ENCODE data around the gene VPS13D. TPM values are rescaled to one million over a fixed set of nuclear protein-coding genes. Genes with fewer than 3 reads are reported as not detected.

The VPS13D gene
- total and polyA plus RNA-seq, 11 donors, result 32.1 to 301 (median 90.7) TPM

GRCh38 chr1:12309783-12310742 lies 80.2 kb downstream of the VPS13D start:
- intact Hi-C loops (cut with DNase I), result loop anchor here in 9 of 10 donors (5.0 to 10.0 kb wide), 3 partner anchors 312 to 347 kb away; no protein-coding TSS in a partner anchor
- Histone ChIP-seq H3K27ac (peak overlapping the region in 10 of 12 donors; percentile 8 to 78 (median 41)), H3K4me3 (no peak overlapping the region), H3K36me3 (peaks cover 0 to 96% (median 93%) of the 10 kb centered on the region in 9 donors), H3K9me3 (no peaks in the 10 kb centered on the region), H3K4me1 (peaks cover 0 to 17% (median 11%) of the 10 kb centered on the region in 12 donors), H3K27me3 (no peaks in the 10 kb centered on the region)
- DNase-seq (peak in 2 of 5 donors; percentile 32 to 41), ATAC-seq (peak in 3 of 4 donors; percentile 71 to 90 (median 78))
- WGBS, 4 donors, result 48 to 55% (median 51%) methylated on average over 6 of the region's 6 CpGs
- TF ChIP-seq CTCF (IDR thresholded peaks at IDR 0.05) (no peak), POLR2A (IDR thresholded peaks at IDR 0.05) (no peak)

GRCh38 chr1:12314333-12314903 lies 84.6 kb downstream of the VPS13D start:
- ATAC-seq (peak in 2 of 4 donors; percentile 19 to 56), DNase-seq (no peak)
- no peak overlapping the region for H3K4me3 ChIP-seq
- H3K4me1 ChIP-seq, result peaks cover 0 to 20% (median 10%) of the 10 kb centered on the region in 12 donors
- H3K27ac ChIP-seq, result peak overlapping the region in 2 of 12 donors; percentile 11 to 67
- no peak for TF ChIP-seq POLR2A (IDR thresholded peaks at IDR 0.05)
- TF ChIP-seq CTCF (IDR thresholded peaks at IDR 0.05), result peak; percentile 10 to 70 (median 54)
- no peaks in the 10 kb centered on the region for H3K9me3 ChIP-seq
- no peaks in the 10 kb centered on the region for H3K27me3 ChIP-seq
- intact Hi-C loops (cut with DNase I), result loop anchor here in 9 of 10 donors (1.0 to 10.0 kb wide), 5 partner anchors 308 to 344 kb away; no protein-coding TSS in a partner anchor
- peaks cover 0 to 97% (median 91%) of the 10 kb centered on the region in 9 donors for H3K36me3 ChIP-seq
- WGBS, 4 donors, result 28 to 82% (median 71%) methylated on average over 1 of the region's 1 CpG

GRCh38 chr1:12315146-12315545 lies 85.3 kb downstream of the VPS13D start:
- 66 to 77% (median 70%) methylated on average over 2 of the region's 2 CpGs for WGBS, 4 donors
- Histone ChIP-seq H3K4me1 (peaks cover 0 to 13% (median 4%) of the 10 kb centered on the region in 12 donors), H3K27me3 (no peaks in the 10 kb centered on the region), H3K36me3 (peaks cover 0 to 97% (median 91%) of the 10 kb centered on the region in 9 donors), H3K4me3 (no peak overlapping the region), H3K27ac (peak overlapping the region in 2 of 12 donors; percentile 11 to 67), H3K9me3 (no peaks in the 10 kb centered on the region)
- no peak for TF ChIP-seq POLR2A (IDR thresholded peaks at IDR 0.05)
- TF ChIP-seq CTCF (IDR thresholded peaks at IDR 0.05), result no peak
- DNase-seq (no peak), ATAC-seq (peak in 1 of 4 donors; percentile 7)
- intact Hi-C loops (cut with DNase I), result loop anchor here in 6 of 10 donors (2.0 to 10.0 kb wide), 5 partner anchors 42 to 344 kb away; no protein-coding TSS in a partner anchor
